GM12892 (cell line): ENCODE results near the gene KLF3.

Experiments
- POLR2AphosphoS5 ChIP-seq: IDR thresholded peaks from 2 replicates; pipeline ENCODE4 v1.6.1; 2011; ENCODE audit warnings: low read depth, low read length, control low read depth
- TAF1 ChIP-seq: IDR thresholded peaks from 2 replicates; pipeline ENCODE4 v1.6.1; 2011; ENCODE audit warnings: low read depth, mild to moderate bottlenecking, control low read depth, low read length, borderline replicate concordance

DNA sequence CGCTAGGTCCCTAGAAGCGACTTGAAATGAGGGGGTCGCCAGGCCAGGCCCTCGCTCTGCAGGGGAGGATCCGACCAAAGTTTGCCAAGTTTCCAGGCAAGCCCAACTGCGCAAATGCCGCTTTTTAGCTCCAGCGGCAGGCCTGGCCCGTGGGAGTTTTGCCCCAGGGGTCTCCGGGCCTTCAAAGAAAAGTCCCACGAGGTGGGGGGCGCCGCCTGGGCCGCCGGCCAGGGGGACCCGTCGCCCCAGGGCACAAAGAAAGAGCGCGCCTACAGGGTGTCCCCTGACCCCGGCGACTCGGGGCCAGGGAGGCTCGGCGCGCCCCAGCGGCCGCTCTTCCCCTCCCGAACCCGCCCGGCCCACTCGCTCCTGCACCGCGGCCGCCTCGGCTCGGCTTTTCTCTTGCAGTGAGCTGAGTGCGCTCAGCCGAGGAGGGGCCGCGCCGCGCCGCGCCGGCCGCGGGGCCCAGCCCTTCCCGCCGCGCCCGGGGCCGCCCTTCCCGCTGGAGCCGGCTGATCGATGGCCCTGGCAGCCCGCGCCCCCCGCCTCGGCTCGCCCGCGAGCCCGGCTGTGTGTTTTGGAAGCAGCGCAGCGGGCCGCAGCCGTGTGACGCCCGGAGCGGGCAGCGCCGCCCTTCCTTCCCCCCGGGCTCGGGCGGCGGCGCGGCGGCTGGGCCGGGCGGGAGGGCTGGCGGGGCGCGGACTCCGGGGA is 754 bp upstream of the KLF3 start:
- TF ChIP-seq TAF1 (no peak), POLR2AphosphoS5 (no peak)
